Ovary (tissue), 9 donors: Measurements from ENCODE around the gene CYP19A1. TPM values are rescaled to one million over a fixed set of nuclear protein-coding genes. Genes with fewer than 3 reads are reported as not detected.
"Not testable (repeated sequence)": the region's sequence is repeated elsewhere in the genome, so short reads cannot be mapped to it uniquely, and the experiment has no call there.

Source experiments
- DNase-seq, 5 donors: peaks; one replicate each; pipeline ENCODE4 v3.0.0-alpha.2; 2019 to 2020
- H3K27ac ChIP-seq, 2 donors: fragments of 200-600 bp; one replicate each; pipeline versions ENCODE4 v1.5.1 to v1.8.0; 2019 to 2022
- H3K27me3 ChIP-seq: fragments of 200-600 bp; one replicate; pipeline ENCODE4 v1.8.0; 2022
- H3K36me3 ChIP-seq: fragments of 200-600 bp; sonication (generic); one replicate; pipeline ENCODE4 v1.5.1; 2019
- H3K4me1 ChIP-seq: one replicate; pipeline ENCODE4 v1.8.1; 2013; ENCODE audit warnings: mild to moderate bottlenecking, moderate library complexity; ENCODE audit not compliant: insufficient read depth
- H3K4me3 ChIP-seq: fragments of 200-600 bp; sonication (generic); one replicate; pipeline ENCODE4 v1.5.1; 2017
- H3K9me3 ChIP-seq, 2 donors: fragments of 200-600 bp in 1 of 2; sonication (generic) in 1 of 2; one replicate each; pipeline versions ENCODE4 v1.5.1 to v1.8.1; 2013 to 2019; ENCODE audit warnings: mild to moderate bottlenecking in 1 of 2, moderate library complexity in 1 of 2
- CTCF ChIP-seq, 3 donors: fragments of 450-650 bp in 2 of 3; fragments of 200-600 bp in 1 of 3; IDR thresholded peaks; one replicate each; pipeline versions ENCODE4 v1.5.1 to v1.8.0; 2016 to 2022; ENCODE audit warnings: antibody characterized with exemption in 3 of 3, mild to moderate bottlenecking in 1 of 3
- EP300 ChIP-seq: sonication (generic); formaldehyde crosslinking; IDR thresholded peaks from one replicate; pipeline ENCODE4 v1.6.1; 2017; ENCODE audit warnings: antibody characterized with exemption
- POLR2A ChIP-seq: fragments of 450-650 bp; IDR thresholded peaks from one replicate; pipeline ENCODE4 v1.6.1; 2017; ENCODE audit warnings: antibody characterized with exemption, mild to moderate bottlenecking, moderate library complexity
- WGBS, 3 donors: extraction: QIAGEN DNeasy Blood & Tissue Kit in 1 of 3; methylation state at CpG; one replicate each; pipeline versions ENCODE4 v1.1.5 to v1.1.7; 2013 to 2017; 5-methylcytosine and 5-hydroxymethylcytosine counted together
- intact Hi-C, 4 donors: fragments of 100-400 bp; cut with DNase I; formaldehyde crosslinking; loops; one replicate each; pipeline versions ENCODE4 v1.11.0 to v1.15.1; 2022 to 2023
- polyA plus RNA-seq, 2 donors: library from polyadenylated mRNA; stranded (reverse); fragments of 200-250 nt in 1 of 2; fragments of 350-450 nt in 1 of 2; fragmentation: Illumina TruSeq in 1 of 2; extraction: RNeasy Lipid Tissue Mini Kit (QIAGEN cat#74804) in 1 of 2; gene quantifications; one replicate each; pipeline ENCODE4 v1.2.3, GENCODE V29; 2013 to 2014
- total RNA-seq, 7 donors: library from RNA; depleted of rRNA in 2 of 7; stranded (reverse); fragments of >200 nt in 2 of 7; fragmentation: NEBNext Ultra II Directional in 3 of 7; extraction: Animal tissue kit (Norgen Biotek cat#: 25700) in 3 of 7; gene quantifications; one replicate each; pipeline versions ENCODE4 v1.1.0 to v1.2.4, GENCODE V29; 2016 to 2023
- donor health status: DM: no; HTN: no; CAD: no; lungs with moderate emphysema.
- donor health status: DM: no; HTN: no; CAD: no.
- donor health status: Bipolar disorder and iron deficiency.
- donor health status: DM: yes; HTN: yes; CAD: no.
- donor health status: DM: no; HTN: no; CAD: no.
- donor health status: DM: yes; HTN: yes; CAD: no.

CYP19A1 gene
- total and polyA plus RNA-seq, 9 donors = 0.81 to 1,570 (median 1.4) TPM

GRCh38 chr15:51262463-51262862 is 75.9 kb downstream of the CYP19A1 start:
- no peak overlapping the region for H3K27ac ChIP-seq
- H3K9me3 ChIP-seq = no peaks in the 10 kb centered on the region
- DNase-seq = no peak
- no peaks in the 10 kb centered on the region for H3K27me3 ChIP-seq
- H3K4me3 ChIP-seq = no peak overlapping the region
- peaks cover 1% of the 10 kb centered on the region for H3K4me1 ChIP-seq
- WGBS, 3 donors = 37 to 67% (median 59%) methylated on average over 2 of the region's 2 CpGs
- intact Hi-C loops = no loop called here
- no peaks in the 10 kb centered on the region for H3K36me3 ChIP-seq
- no peak for TF ChIP-seq POLR2A
- no peak for TF ChIP-seq CTCF (IDR thresholded peaks at IDR 0.05)
- no peak for TF ChIP-seq EP300

- H3K4me1 ChIP-seq, H3K36me3 ChIP-seq, H3K27ac ChIP-seq, DNase-seq, H3K27me3 ChIP-seq, H3K9me3 ChIP-seq, intact Hi-C loops, H3K4me3 ChIP-seq: not testable (repeated sequence)
- WGBS, 3 donors = 79 to 87% (median 80%) methylated on average over 7 of the region's 7 CpGs
Measured at GRCh38 chr15:51261113-51261512, 77.3 kb downstream of the CYP19A1 start.

GRCh38 chr15:51260202-51260601 is 78.2 kb downstream of the CYP19A1 start:
- no peaks in the 10 kb centered on the region for H3K27me3 ChIP-seq
- intact Hi-C loops = no loop called here
- H3K36me3 ChIP-seq = no peaks in the 10 kb centered on the region
- H3K9me3 ChIP-seq = no peaks in the 10 kb centered on the region
- H3K27ac ChIP-seq = no peak overlapping the region
- DNase-seq = no peak
- no peak overlapping the region for H3K4me3 ChIP-seq
- TF ChIP-seq CTCF (IDR thresholded peaks at IDR 0.05) (no peak), POLR2A (no peak)
- 48 to 54% (median 53%) methylated on average over 4 of the region's 4 CpGs for WGBS, 3 donors
- no peaks in the 10 kb centered on the region for H3K4me1 ChIP-seq

- intact Hi-C loops = no loop called here
- H3K9me3 ChIP-seq = no peaks in the 10 kb centered on the region
- no peak overlapping the region for H3K4me3 ChIP-seq
- TF ChIP-seq CTCF (IDR thresholded peaks at IDR 0.05) = no peak
- no peak for TF ChIP-seq POLR2A
- TF ChIP-seq EP300 = no peak
- no peak for DNase-seq
- no peaks in the 10 kb centered on the region for H3K27me3 ChIP-seq
- 84 to 93% (median 89%) methylated on average over 2 of the region's 2 CpGs for WGBS, 3 donors
- H3K36me3 ChIP-seq = no peaks in the 10 kb centered on the region
- no peaks in the 10 kb centered on the region for H3K4me1 ChIP-seq
- no peak overlapping the region for H3K27ac ChIP-seq
Measured at GRCh38 chr15:51255533-51255932, 82.9 kb downstream of the CYP19A1 start.

GRCh38 chr15:51253366-51253765 is 85.0 kb downstream of the CYP19A1 start:
- no peak overlapping the region for H3K4me3 ChIP-seq

More at GRCh38 chr15:51253366-51253765, 85.0 kb downstream of the CYP19A1 start:
- DNase-seq = no peak
- 73 to 85% (median 75%) methylated on average over 2 of the region's 2 CpGs for WGBS, 3 donors
- Histone ChIP-seq H3K9me3 (no peaks in the 10 kb centered on the region), H3K36me3 (no peaks in the 10 kb centered on the region), H3K4me1 (no peaks in the 10 kb centered on the region), H3K27me3 (no peaks in the 10 kb centered on the region), H3K27ac (no peak overlapping the region)
- TF ChIP-seq CTCF (IDR thresholded peaks at IDR 0.05) (no peak), EP300 (no peak), POLR2A (no peak)
- intact Hi-C loops = no loop called here
